WTC11 (cell line): ENCODE results near the gene PGF. TPM values are rescaled to one million over a fixed set of nuclear protein-coding genes. Genes with fewer than 3 reads are reported as not detected.
A peak's percentile ranks its signal among the peaks of the same experiment; 100 is the strongest.

Experiments used
- ATAC-seq: fragments of 200-7000 bp; cut with Tn5 transposase; 2 replicates; pipeline ENCODE4 v1.10.0; 2021; ENCODE audit warnings: mild to moderate bottlenecking, moderate library complexity
- CTCF ChIA-PET: fragments of 300-600 bp; sonication (Branson Sonifier 250); formaldehyde crosslinking; loops from one replicate; lab custom pipeline; 2021; ENCODE audit warnings: antibody characterized with exemption; lab: Charles Lee
- POLR2A ChIA-PET: fragments of 350-600 bp; sonication (Branson Sonifier 250); formaldehyde crosslinking; loops from one replicate; lab custom pipeline; 2021; ENCODE audit warnings: antibody characterized with exemption; lab: Charles Lee
- DNase-seq: peaks from one replicate; pipeline ENCODE4 v3.0.0; 2021; ENCODE audit warnings: low spot score
- H3K27ac Mint-ChIP-seq: 2 replicates; pipeline ENCODE4 v1.8.0; 2021; ENCODE audit warnings: mixed read lengths
- H3K27me3 Mint-ChIP-seq: 2 replicates; pipeline ENCODE4 v1.8.0; 2021; ENCODE audit warnings: low read depth, mild to moderate bottlenecking, moderate library complexity, mixed read lengths
- H3K36me3 Mint-ChIP-seq: 2 replicates; pipeline ENCODE4 v1.8.0; 2021; ENCODE audit warnings: mixed read lengths
- H3K4me1 Mint-ChIP-seq: 2 replicates; pipeline ENCODE4 v1.8.0; 2022; ENCODE audit warnings: mixed read lengths
- H3K4me3 Mint-ChIP-seq: 2 replicates; pipeline ENCODE4 v1.8.0; 2021; ENCODE audit warnings: mild to moderate bottlenecking, moderate library complexity, mixed read lengths
- H3K9me3 Mint-ChIP-seq: 2 replicates; pipeline ENCODE4 v1.8.0; 2021; ENCODE audit warnings: mixed read lengths
- AFF4 ChIP-seq: sonication (generic); formaldehyde crosslinking; IDR thresholded peaks from 2 replicates; pipeline ENCODE4 v1.8.1; 2023; ENCODE audit warnings: mild to moderate bottlenecking, missing genetic modification reagents, borderline replicate concordance
- FOXP1 ChIP-seq: sonication (generic); formaldehyde crosslinking; IDR thresholded peaks from 2 replicates; pipeline ENCODE4 v1.8.0; 2022; ENCODE audit warnings: missing genetic modification reagents, mild to moderate bottlenecking, moderate library complexity, borderline replicate concordance
- HMGXB4 ChIP-seq: sonication (generic); formaldehyde crosslinking; IDR thresholded peaks from 2 replicates; pipeline ENCODE4 v1.8.1; 2023; ENCODE audit warnings: mild to moderate bottlenecking, moderate library complexity, missing genetic modification reagents
- IRF1 ChIP-seq: sonication (generic); formaldehyde crosslinking; IDR thresholded peaks from 2 replicates; pipeline ENCODE4 v1.8.0; 2023; ENCODE audit warnings: missing genetic modification reagents
- NFATC4 ChIP-seq: fragments of 250-450 bp; sonication (Bioruptor Pico); IDR thresholded peaks from 2 replicates; pipeline ENCODE4 v1.9.0; 2021; ENCODE audit warnings: mild to moderate bottlenecking
- NR1H2 ChIP-seq: sonication (generic); formaldehyde crosslinking; IDR thresholded peaks from 2 replicates; pipeline ENCODE4 v1.9.0; 2021; ENCODE audit warnings: mild to moderate bottlenecking, moderate library complexity, missing genetic modification reagents
- NR3C1 ChIP-seq: sonication (generic); formaldehyde crosslinking; conservative IDR thresholded peaks from 2 replicates; pipeline ENCODE4 v1.8.1; 2023; ENCODE audit warnings: low read depth, mild to moderate bottlenecking, missing genetic modification reagents
- PRDM15 ChIP-seq: sonication (generic); formaldehyde crosslinking; IDR thresholded peaks from 2 replicates; pipeline ENCODE4 v1.8.0; 2022; ENCODE audit warnings: missing genetic modification reagents
- TEAD1 ChIP-seq: sonication (generic); formaldehyde crosslinking; IDR thresholded peaks from 2 replicates; pipeline ENCODE4 v1.8.0; 2022; ENCODE audit warnings: mild to moderate bottlenecking, missing genetic modification reagents
- ZNF121 ChIP-seq: sonication (generic); formaldehyde crosslinking; IDR thresholded peaks from 2 replicates; pipeline ENCODE4 v1.8.0; 2023; ENCODE audit warnings: missing genetic modification reagents
- ZNF138 ChIP-seq: sonication (generic); formaldehyde crosslinking; conservative IDR thresholded peaks from 2 replicates; pipeline ENCODE4 v1.8.1; 2022; ENCODE audit warnings: mild to moderate bottlenecking, moderate library complexity, missing genetic modification reagents
- ZNF263 ChIP-seq: sonication (generic); formaldehyde crosslinking; IDR thresholded peaks from 2 replicates; pipeline ENCODE4 v1.8.1; 2022; ENCODE audit warnings: low read depth, mild to moderate bottlenecking, moderate library complexity, missing genetic modification reagents
- ZNF416 ChIP-seq: fragments of 250-450 bp; sonication (Bioruptor Pico); IDR thresholded peaks from 2 replicates; pipeline ENCODE4 v1.9.0; 2021; ENCODE audit warnings: mild to moderate bottlenecking, inconsistent platforms
- total RNA-seq: library from RNA; stranded (reverse); gene quantifications from 3 replicates; pipeline ENCODE4 v1.2.3, GENCODE V29; 2021
- TF ChIP-seq, protein P1 (sequence below): sonication (generic); formaldehyde crosslinking; IDR thresholded peaks from 2 replicates; pipeline ENCODE4 v1.8.0; 2022; ENCODE audit warnings: mild to moderate bottlenecking, missing genetic modification reagents
- TF ChIP-seq, protein P2 (sequence below): sonication (generic); formaldehyde crosslinking; conservative IDR thresholded peaks from 2 replicates; pipeline ENCODE4 v1.8.1; 2022; ENCODE audit warnings: mild to moderate bottlenecking, missing genetic modification reagents
- TF ChIP-seq, protein P3 (sequence below): sonication (generic); formaldehyde crosslinking; IDR thresholded peaks from 2 replicates; pipeline ENCODE4 v1.8.1; 2023; ENCODE audit warnings: mild to moderate bottlenecking, missing genetic modification reagents
- TF ChIP-seq, protein P4 (sequence below): fragments of 250-450 bp; sonication (Bioruptor Pico); IDR thresholded peaks from 2 replicates; pipeline ENCODE4 v1.9.0; 2021; ENCODE audit warnings: moderate library complexity, mild to moderate bottlenecking, inconsistent platforms, borderline replicate concordance

Gene PGF
- total RNA-seq, 1 experiment from 2014 or later: 6.7 TPM

GRCh38 chr14:74955229-74956026 is at the start of gene PGF (continued):
- TF ChIP-seq IRF1 (CRISPR knock-in tag) (no peak), ZNF263 (no peak), ZNF138 (0 out of 2 replicates have a peak, but pooled peaks have one; percentile 34), TEAD1 (CRISPR knock-in tag) (no peak), ZNF416 (no peak), NFATC4 (CRISPR knock-in tag) (no peak), HMGXB4 (no peak; the same call in 1 of the 2 replicates), AFF4 (CRISPR knock-in tag) (no peak)
- TF ChIP-seq, protein P1, sequence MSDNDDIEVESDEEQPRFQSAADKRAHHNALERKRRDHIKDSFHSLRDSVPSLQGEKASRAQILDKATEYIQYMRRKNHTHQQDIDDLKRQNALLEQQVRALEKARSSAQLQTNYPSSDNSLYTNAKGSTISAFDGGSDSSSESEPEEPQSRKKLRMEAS (CRISPR knock-in tag): 0 out of 2 replicates have a peak, but pooled peaks have one; percentile 1
- TF ChIP-seq, protein P2, sequence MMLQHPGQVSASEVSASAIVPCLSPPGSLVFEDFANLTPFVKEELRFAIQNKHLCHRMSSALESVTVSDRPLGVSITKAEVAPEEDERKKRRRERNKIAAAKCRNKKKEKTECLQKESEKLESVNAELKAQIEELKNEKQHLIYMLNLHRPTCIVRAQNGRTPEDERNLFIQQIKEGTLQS (CRISPR knock-in tag): no peak
- TF ChIP-seq, protein P3, sequence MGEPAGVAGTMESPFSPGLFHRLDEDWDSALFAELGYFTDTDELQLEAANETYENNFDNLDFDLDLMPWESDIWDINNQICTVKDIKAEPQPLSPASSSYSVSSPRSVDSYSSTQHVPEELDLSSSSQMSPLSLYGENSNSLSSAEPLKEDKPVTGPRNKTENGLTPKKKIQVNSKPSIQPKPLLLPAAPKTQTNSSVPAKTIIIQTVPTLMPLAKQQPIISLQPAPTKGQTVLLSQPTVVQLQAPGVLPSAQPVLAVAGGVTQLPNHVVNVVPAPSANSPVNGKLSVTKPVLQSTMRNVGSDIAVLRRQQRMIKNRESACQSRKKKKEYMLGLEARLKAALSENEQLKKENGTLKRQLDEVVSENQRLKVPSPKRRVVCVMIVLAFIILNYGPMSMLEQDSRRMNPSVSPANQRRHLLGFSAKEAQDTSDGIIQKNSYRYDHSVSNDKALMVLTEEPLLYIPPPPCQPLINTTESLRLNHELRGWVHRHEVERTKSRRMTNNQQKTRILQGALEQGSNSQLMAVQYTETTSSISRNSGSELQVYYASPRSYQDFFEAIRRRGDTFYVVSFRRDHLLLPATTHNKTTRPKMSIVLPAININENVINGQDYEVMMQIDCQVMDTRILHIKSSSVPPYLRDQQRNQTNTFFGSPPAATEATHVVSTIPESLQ (CRISPR knock-in tag): no peak

DNA sequence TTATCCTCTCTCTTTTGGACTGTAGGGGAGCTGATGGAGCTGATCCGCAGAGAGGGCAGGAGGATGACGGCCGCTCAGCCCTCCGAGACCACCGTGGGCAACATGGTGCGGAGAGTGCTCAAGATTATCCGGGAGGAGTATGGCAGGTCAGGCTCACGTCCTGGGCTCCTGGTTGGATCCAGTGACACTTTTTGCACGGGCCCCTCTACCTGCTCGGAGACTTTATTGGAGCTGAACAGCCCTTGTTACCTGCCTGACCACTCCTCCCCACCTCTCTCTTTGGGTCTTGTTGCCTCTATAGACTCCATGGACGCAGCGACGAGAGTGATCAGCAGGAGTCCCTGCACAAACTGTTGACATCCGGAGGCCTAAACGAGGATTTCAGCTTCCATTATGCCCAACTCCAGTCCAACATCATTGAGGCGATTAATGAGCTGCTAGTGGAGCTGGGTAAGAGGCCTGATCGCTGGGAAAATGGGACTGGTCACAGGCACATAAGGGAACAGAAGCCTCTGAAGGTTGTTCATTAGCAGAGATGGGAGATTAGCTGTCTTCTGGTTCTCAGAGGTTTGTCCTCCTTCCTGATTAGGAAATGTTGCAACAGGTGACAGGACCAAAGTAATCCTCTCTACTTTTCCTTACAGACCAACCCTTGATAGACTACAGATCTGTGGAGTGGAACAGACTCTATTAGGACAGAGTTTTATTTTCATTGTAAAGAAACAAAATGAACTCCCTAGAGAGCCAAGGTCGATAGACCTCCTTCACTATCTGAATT is 48.0 kb upstream of the PGF start:
- DNase-seq (no peak), ATAC-seq (no peak)
- CTCF ChIA-PET: interaction anchor here (0.6 to 3.2 kb wide), 7 partner anchors 48 to 655 kb away, joined by 3 to 22 read pairs (median 5); partner anchors contain the start of genes ACYP1, PGF and RPS6KL1
- H3K36me3 Mint-ChIP-seq: peaks cover 33% of the 10 kb centered on the region
- H3K4me3 Mint-ChIP-seq: peak overlapping the region; percentile 90
- TF ChIP-seq FOXP1 (no peak), ZNF263 (no peak), ZNF121 (CRISPR knock-in tag) (no peak), NR3C1 (no peak), PRDM15 (no peak), NR1H2 (CRISPR knock-in tag) (no peak), IRF1 (CRISPR knock-in tag) (no peak)
- TF ChIP-seq, protein P2 (CRISPR knock-in tag): no peak
- TF ChIP-seq, protein P4, sequence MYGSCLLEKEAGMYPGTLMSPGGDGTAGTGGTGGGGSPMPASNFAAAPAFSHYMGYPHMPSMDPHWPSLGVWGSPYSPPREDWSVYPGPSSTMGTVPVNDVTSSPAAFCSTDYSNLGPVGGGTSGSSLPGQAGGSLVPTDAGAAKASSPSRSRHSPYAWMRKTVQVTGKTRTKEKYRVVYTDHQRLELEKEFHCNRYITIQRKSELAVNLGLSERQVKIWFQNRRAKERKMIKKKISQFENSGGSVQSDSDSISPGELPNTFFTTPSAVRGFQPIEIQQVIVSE (CRISPR knock-in tag): no peak
- no peaks in the 10 kb centered on the region for H3K27me3 Mint-ChIP-seq
- H3K9me3 Mint-ChIP-seq: peaks cover 4% of the 10 kb centered on the region
- POLR2A ChIA-PET: interaction anchor here (0.8 kb wide), 1 partner anchor 11 kb away, joined by 3 read pairs; no protein-coding TSS in a partner anchor
- peak overlapping the region; percentile 39; the same call in 1 of the 2 replicates for H3K27ac Mint-ChIP-seq
- H3K4me1 Mint-ChIP-seq: peaks cover 13% of the 10 kb centered on the region
